Stomach (tissue), 4 donors: Measurements from ENCODE around the gene PLEKHH2.

Source experiments
- EP300 ChIP-seq: sonication (generic); formaldehyde crosslinking; IDR thresholded peaks from one replicate; pipeline ENCODE4 v1.6.1; 2017; ENCODE audit warnings: antibody characterized with exemption
- POLR2AphosphoS5 ChIP-seq, 3 donors: sonication (generic); formaldehyde crosslinking; IDR thresholded peaks; one replicate each; pipeline ENCODE4 v1.6.1; 2016; ENCODE audit warnings: antibody characterized with exemption in 3 of 3
- TF ChIP-seq, protein P1 (sequence below), 7 experiments: fragments of 450-650 bp in 4 of 7; fragments of 200-600 bp in 3 of 7; sonication (generic) in 3 of 7; IDR thresholded peaks; one replicate each; pipeline ENCODE4 v1.5.1; 2016 to 2019; ENCODE audit warnings: antibody characterized with exemption in 7 of 7, control low read depth in 2 of 7, mild to moderate bottlenecking in 1 of 7

DNA sequence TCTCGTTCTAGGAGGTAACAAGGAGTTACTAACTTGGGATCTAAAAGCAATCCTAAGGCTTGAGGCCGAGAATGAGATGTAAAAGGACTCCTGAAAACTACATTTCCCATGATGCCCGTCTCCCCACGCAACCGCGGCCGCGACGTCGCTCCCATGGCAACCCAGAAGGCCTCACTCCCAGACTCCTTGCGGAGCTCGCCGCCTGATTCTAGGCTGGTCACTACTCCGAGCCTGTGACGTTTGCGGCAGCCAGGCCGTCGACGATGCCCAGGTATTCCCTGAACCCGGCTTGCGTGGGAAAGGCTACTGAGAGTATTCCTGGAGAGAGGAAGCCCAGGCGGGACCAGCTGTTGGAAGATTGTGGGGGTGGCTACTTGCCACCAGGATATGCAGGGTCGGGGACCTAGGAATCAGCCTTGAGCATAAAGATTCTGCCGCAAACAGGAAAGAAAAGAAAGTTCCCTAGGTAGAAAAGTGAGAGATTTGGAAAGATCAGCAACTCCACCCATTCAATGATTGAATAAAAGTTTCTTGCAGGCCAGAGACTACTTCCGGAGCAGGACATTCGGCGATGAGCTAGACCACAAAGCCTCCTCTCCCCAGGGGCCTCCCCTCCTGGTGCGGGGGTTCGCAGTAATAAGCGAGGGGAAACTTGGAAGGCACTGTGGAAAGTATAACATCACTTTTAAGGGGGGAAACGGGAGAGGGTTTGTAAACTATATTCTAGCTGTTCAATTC, 137.0 kb downstream of the PLEKHH2 start, which contains the start of gene DYNC2LI1:
- TF ChIP-seq POLR2AphosphoS5 (IDR thresholded peaks at IDR 0.05) (peak; percentile 50 to 88 (median 80)), EP300 (no peak)
- TF ChIP-seq, protein P1, sequence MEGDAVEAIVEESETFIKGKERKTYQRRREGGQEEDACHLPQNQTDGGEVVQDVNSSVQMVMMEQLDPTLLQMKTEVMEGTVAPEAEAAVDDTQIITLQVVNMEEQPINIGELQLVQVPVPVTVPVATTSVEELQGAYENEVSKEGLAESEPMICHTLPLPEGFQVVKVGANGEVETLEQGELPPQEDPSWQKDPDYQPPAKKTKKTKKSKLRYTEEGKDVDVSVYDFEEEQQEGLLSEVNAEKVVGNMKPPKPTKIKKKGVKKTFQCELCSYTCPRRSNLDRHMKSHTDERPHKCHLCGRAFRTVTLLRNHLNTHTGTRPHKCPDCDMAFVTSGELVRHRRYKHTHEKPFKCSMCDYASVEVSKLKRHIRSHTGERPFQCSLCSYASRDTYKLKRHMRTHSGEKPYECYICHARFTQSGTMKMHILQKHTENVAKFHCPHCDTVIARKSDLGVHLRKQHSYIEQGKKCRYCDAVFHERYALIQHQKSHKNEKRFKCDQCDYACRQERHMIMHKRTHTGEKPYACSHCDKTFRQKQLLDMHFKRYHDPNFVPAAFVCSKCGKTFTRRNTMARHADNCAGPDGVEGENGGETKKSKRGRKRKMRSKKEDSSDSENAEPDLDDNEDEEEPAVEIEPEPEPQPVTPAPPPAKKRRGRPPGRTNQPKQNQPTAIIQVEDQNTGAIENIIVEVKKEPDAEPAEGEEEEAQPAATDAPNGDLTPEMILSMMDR (IDR thresholded peaks at IDR 0.05), result no peak
